Measurements from ENCODE around the gene FGFR4.
"Not testable (repeated sequence)": the region's sequence is repeated elsewhere in the genome, so short reads cannot be mapped to it uniquely, and the experiment has no call there.

FGFR4 gene

GRCh38 chr5:177086654-177087397 lies at the start of gene FGFR4:
TSS of gene FGFR4 (plus strand) at chr5:177086915. CDS start at chr5:177089603, 2,688 bp downstream.
- no peak for DNase-seq

GRCh38 chr5:177036921-177037320 lies 49.8 kb upstream of the FGFR4 start:
- no peak for DNase-seq

- no peak for DNase-seq
Measured at GRCh38 chr5:177040814-177041420, 45.8 kb upstream of the FGFR4 start.

- DNase-seq: no peak
Measured at GRCh38 chr5:177041936-177042335, 44.8 kb upstream of the FGFR4 start.

DNA sequence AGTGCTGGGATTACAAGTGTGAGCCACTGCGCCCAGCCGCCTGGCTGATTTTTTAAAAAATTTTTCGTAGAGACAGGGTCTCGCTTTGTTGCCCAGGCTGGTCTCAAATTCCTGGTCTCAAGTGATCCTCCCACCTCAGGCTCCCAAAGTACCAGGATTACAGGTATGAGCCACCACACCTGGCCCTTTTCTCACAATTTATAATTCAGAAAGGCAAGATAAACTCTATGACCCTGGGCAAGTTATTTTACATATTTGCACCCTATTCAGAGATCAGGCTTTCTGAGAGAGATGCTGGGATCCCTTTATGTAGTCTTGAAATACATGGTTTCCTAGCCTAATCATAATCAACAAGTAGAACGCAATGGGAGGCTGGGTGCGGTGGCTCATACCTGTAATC lies 43.6 kb upstream of the FGFR4 start:
- no peak for DNase-seq

DNA sequence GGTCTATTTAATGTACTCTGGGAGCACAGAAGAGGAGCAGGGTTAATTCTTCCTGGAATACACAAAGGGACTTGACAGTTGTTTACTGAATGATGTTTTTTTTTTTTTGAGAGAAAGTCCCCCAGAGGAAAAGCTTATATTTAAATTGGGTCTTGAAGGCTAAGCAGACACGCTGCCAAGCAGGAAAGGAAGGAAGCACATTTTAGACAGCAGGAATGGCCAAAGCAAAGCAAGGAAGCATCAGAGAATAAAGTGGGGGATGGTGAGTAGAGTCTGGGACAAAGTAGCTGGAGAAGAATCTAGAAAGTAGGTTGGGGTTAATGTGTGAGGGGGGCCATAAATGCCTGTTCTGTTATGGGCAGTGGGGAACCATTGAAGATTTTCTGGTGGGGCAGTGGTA lies 42.8 kb upstream of the FGFR4 start:
- DNase-seq: no peak

DNA sequence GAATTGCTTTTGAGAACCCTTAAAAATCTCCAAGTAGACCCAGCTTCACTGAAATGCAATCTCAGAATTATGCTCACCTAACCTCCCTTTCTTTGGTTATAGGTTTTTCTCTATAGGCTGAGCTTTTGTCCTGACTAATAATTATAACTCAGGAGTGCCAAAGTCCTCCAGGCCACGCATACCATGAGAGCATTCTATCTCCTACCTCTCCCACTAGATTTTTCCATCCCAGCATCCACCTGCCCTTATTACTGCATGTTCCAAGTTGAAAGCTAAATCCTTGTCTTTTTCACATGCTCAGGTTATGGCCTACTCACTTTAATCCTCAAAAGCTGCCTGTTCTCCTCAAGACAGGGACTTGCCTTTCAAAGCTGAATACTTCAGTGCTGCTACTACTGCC lies 42.1 kb upstream of the FGFR4 start:
- no peak for DNase-seq

- no peak for DNase-seq
Measured at GRCh38 chr5:177045631-177046030, 41.1 kb upstream of the FGFR4 start.

DNA sequence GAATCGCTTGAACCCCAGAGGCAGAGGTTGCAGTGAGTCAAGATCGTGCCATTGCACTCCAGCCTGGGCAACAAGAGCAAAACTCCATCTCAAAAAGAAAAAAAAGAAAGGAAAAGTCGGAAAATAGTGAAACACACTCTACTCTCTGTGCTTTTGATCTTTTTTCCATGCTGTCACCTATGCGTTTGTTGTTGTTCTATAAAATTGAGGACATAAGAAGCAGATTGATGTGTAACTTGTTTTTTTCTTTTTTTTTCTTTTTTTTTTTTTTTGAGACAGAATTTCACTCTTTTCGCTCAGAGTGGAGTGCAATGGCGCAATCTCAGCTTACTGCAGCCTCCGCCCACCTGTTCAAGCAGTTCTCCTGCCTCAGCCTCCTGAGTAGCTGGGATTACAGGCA lies 38.2 kb upstream of the FGFR4 start:
- not testable (repeated sequence) for DNase-seq

GRCh38 chr5:177049285-177049684 lies 37.4 kb upstream of the FGFR4 start:
- no peak for DNase-seq

DNA sequence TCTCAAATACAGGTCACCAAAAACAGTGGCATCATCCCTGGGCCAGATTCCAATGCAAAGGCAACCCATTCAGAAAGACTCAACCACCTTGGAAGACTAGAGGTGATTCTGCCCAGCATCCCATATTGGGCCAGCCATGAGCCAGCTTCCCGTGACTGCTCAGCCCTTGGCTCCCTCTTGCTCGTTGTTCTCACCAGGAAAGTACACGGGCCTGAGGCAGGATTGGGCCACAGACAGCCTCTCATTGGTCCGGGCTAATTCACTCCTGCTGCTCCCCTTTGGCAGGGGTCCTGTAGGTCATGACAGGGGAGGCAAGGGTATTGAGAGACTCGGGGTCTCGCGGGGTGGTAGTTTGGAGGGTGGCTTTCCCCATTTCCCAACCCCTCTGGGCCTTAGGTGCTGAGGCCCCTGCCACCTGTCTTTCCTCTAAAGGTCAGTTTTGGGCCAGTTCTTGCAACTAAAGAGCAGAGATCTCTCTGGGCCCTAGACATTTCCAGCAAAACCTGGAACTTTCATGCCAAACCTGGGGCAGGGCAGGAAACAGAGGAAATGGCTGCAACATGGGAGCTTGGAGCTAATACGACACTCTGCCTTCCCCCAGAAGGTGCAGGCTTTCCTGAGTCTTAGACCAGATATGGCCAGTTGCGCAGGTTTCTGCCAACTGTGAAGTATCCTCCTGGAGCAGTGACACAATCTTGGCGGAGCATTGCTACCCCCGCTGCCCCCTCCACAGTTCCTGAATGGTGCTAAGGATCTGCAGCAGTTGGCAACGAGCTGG lies 22.0 kb upstream of the FGFR4 start:
- DNase-seq: no peak

DNA sequence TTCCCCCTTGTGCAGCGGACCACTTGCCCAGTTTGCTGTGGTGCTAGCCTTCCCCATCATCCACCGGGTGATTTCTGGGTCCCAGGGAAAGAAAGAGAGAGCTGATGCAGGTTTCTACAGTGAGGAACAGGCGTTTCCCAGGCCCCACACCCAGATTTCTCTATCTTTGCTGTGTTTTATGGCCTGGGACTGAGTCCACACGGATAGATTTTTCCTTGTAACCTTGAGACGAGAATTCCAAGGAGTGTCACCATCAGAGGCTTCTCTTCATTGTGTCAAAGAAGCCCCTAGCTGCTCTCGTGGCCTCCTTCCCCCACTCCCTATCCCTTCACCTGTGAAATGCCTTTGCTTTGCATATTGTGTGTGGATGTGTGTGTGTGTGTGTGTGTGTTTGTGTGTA lies 21.2 kb upstream of the FGFR4 start:
- no peak for DNase-seq

- no peak for DNase-seq
Measured at GRCh38 chr5:177066224-177066623, 20.5 kb upstream of the FGFR4 start.

DNA sequence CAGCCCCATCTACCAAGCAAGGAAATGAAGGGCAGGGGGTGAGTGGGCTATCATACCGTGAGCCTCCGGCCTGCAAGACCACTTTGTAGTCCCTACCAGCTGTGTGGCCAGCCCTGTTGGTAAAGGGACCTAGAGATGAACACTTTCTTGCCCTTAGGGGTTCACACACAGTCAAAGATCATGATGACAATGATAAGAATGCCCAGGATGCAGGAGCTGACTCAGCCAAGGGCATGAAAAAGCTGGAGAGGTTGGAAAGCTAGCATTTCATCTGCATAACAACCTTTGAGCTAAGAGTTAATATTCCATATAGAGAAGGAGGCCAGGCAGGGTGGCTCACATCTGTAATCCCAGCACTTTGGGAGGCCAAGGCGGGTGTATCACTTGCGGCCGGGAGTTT lies 19.2 kb upstream of the FGFR4 start:
- no peak for DNase-seq

DNA sequence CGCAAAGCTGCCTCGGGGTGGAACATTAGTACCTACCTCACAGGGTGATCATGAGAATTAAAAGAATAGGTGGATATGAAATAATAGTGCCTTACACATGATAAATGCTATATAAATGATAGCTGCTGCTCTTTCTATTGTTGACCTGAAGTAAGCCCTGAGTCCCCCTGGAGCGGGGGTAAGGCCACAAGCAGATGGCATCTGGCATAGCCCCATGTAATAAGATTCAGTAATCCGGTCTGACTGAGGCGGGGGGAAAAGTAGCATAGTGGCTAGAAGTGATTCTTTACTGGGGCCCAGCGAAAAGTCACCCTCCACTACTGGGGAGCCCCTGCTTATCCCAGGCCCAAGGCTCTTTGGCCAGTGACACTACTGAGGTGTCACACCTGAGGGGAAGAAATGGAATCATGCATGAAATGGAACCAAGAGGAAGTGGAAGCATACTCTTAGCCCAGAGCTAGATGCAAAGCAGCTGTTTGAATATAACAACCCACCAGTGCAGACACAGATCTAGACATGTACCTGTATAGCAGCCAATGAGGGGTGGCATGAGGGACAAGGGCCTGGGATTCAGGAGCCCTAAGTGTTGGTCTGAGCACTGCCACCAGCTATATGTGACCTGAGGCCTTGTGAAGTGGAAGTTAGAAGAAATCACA lies 16.1 kb upstream of the FGFR4 start:
- no peak for DNase-seq

- peak; percentile 8 for DNase-seq
Measured at GRCh38 chr5:177071666-177072385, 14.9 kb upstream of the FGFR4 start.

GRCh38 chr5:177077335-177077734 lies 9.4 kb upstream of the FGFR4 start:
- no peak for DNase-seq

DNA sequence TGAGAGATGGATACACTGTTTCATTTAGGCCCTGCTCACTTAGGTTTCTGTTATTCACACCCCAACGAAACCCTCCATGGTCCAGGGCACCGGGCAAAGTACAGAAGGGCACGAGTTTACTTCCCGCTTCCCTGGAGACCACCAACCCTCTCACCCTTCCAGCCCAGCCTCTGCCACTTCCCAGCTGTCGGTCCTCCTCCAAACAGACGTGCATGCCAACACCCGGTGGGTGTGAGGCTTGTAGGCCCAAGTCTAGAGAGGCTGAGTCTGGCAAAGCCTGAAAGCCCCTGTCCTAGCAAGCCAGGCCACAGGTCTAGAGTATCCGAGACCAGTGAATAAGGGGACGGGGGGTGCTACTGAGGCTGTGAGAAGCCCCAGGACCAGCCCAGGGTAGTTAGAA lies 7.1 kb upstream of the FGFR4 start:
- no peak for DNase-seq

GRCh38 chr5:177080265-177080664 lies 6.5 kb upstream of the FGFR4 start:
- DNase-seq: no peak

- DNase-seq: no peak
Measured at GRCh38 chr5:177081859-177082258, 4.9 kb upstream of the FGFR4 start.

DNA sequence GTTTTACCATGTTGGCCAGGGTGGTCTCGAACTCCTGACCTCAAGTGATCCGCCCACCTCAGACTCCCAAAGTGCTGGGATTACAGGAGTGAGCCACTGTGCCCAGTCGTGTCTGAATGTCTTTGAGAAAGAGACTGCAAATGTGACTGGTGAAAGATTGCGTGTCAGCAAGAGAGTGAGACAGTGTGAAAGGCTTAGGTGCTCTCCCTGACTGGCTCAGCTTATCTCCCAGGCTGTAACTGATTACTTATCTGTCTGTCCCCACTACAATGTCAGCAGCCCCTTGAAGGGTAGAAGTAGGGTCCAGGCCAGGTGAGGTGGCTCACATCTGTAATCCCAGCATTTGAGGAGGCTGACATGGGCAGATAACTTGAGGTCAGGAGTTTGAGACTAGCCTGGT lies 3.4 kb upstream of the FGFR4 start:
- no peak for DNase-seq

GRCh38 chr5:177084175-177084574 lies 2.5 kb upstream of the FGFR4 start:
- no peak for DNase-seq
